HepG2 (cell line): ENCODE results near the gene RPL26. TPM values are rescaled to one million over a fixed set of nuclear protein-coding genes. Genes with fewer than 3 reads are reported as not detected.

Experiments
- CBX5 ChIP-seq: sonication (generic); formaldehyde crosslinking; IDR thresholded peaks from 2 replicates; pipeline ENCODE4 v1.4.0; 2020; ENCODE audit warnings: missing genetic modification reagents, borderline replicate concordance
- FIP1L1 ChIP-seq: fragments of 200-400 bp; formaldehyde crosslinking; IDR thresholded peaks from 2 replicates; pipeline ENCODE4 v1.6.1; 2018; ENCODE audit warnings: low read depth, mild to moderate bottlenecking, low read length, moderate library complexity, borderline replicate concordance; ENCODE audit not compliant: insufficient read depth
- FOXC1 ChIP-seq: sonication (generic); formaldehyde crosslinking; IDR thresholded peaks from 2 replicates; pipeline ENCODE4 v1.8.0; 2022; ENCODE audit warnings: mild to moderate bottlenecking, missing genetic modification reagents, borderline replicate concordance
- ISX ChIP-seq: sonication (generic); formaldehyde crosslinking; conservative IDR thresholded peaks from 2 replicates; pipeline ENCODE4 v1.5.0; 2020; ENCODE audit warnings: missing genetic modification reagents
- MTA3 ChIP-seq: sonication (generic); formaldehyde crosslinking; IDR thresholded peaks from 2 replicates; pipeline ENCODE4 v1.4.0; 2020; ENCODE audit warnings: missing genetic modification reagents
- PAXIP1 ChIP-seq: sonication (generic); formaldehyde crosslinking; conservative IDR thresholded peaks from 2 replicates; pipeline ENCODE4 v1.4.0; 2020; ENCODE audit warnings: mild to moderate bottlenecking, missing genetic modification reagents, moderate library complexity
- PRDM10 ChIP-seq: sonication (generic); formaldehyde crosslinking; IDR thresholded peaks from 2 replicates; pipeline ENCODE4 v1.4.0; 2020; ENCODE audit warnings: low read depth, missing genetic modification reagents
- SRSF4 ChIP-seq: fragments of 200-400 bp; formaldehyde crosslinking; IDR thresholded peaks from one replicate; pipeline ENCODE4 v1.6.1; 2018; ENCODE audit warnings: mild to moderate bottlenecking, low read depth, low read length, moderate library complexity; ENCODE audit not compliant: poor library complexity, severe bottlenecking
- TBX3 ChIP-seq: fragments of 450-650 bp; IDR thresholded peaks from 2 replicates; pipeline ENCODE4 v1.6.1; 2017; ENCODE audit warnings: antibody characterized with exemption, mild to moderate bottlenecking, inconsistent platforms, borderline replicate concordance
- ZBTB49 ChIP-seq: sonication (generic); formaldehyde crosslinking; IDR thresholded peaks from 2 replicates; pipeline ENCODE4 v1.4.0; 2020; ENCODE audit warnings: missing genetic modification reagents, borderline replicate concordance
- ZNF225 ChIP-seq: sonication (generic); formaldehyde crosslinking; IDR thresholded peaks from 2 replicates; pipeline ENCODE4 v1.4.0; 2020; ENCODE audit warnings: mild to moderate bottlenecking, missing genetic modification reagents
- ZNF343 ChIP-seq: sonication (generic); formaldehyde crosslinking; IDR thresholded peaks from 2 replicates; pipeline ENCODE4 v1.4.0; 2020; ENCODE audit warnings: mild to moderate bottlenecking, missing genetic modification reagents
- ZNF552 ChIP-seq: sonication (generic); formaldehyde crosslinking; IDR thresholded peaks from 2 replicates; pipeline ENCODE4 v1.9.0; 2022; ENCODE audit warnings: missing genetic modification reagents, mild to moderate bottlenecking, borderline replicate concordance
- ZUFSP ChIP-seq: sonication (generic); formaldehyde crosslinking; IDR thresholded peaks from 2 replicates; pipeline ENCODE4 v1.9.0; 2021; ENCODE audit warnings: missing genetic modification reagents, mild to moderate bottlenecking, borderline replicate concordance
- polyA plus RNA-seq, 8 experiments: library from polyadenylated mRNA; depleted of rRNA in 3 of 8; stranded (reverse) in 7 of 8; unstranded in 1 of 8; fragments of >200 nt; fragmentation: Illumina TruSeq in 4 of 8; extraction: Trizol in 4 of 8; gene quantifications; 2 replicates each; pipeline versions ENCODE4 v1.2.1 to v1.2.3, GENCODE V29; 2011 to 2016; ENCODE audit warnings: low read depth in 4 of 8, missing spikeins in 1 of 8, mixed read lengths in 1 of 8; ENCODE audit not compliant: insufficient read depth in 1 of 8
- total RNA-seq, 5 experiments: library from RNA; depleted of rRNA; stranded (reverse); fragments of >200 nt; fragmentation: Illumina TruSeq; extraction: Trizol; gene quantifications; 2 replicates each; pipeline ENCODE4 v1.2.3, GENCODE V29; 2016; ENCODE audit warnings: low read depth in 1 of 5

The RPL26 gene
- total and polyA plus RNA-seq, 2 of the 13 experiments (the other 11 are each of a cell fraction or from before 2014, with no cell fraction given), result 2,817 to 3,529 TPM

GRCh38 chr17:8383143-8383822, at the start of gene RPL26 (continued):
- TF ChIP-seq PRDM10 (peak; percentile 72; the same call in 1 of the 2 replicates), ISX (CRISPR knock-in tag) (0 out of 2 replicates have a peak, but pooled peaks have one; percentile 7), ZNF343 (CRISPR knock-in tag) (no peak; the same call in 1 of the 2 replicates), FIP1L1 (0 out of 2 replicates have a peak, but pooled peaks have one; percentile 43), TBX3 (peak; percentile 18; the same call in 1 of the 2 replicates), SRSF4 (no peak), FOXC1 (no peak; the same call in 1 of the 2 replicates), ZNF225 (CRISPR knock-in tag) (no peak), CBX5 (CRISPR knock-in tag) (no peak; the same call in 1 of the 2 replicates), MTA3 (CRISPR knock-in tag) (no peak), ZBTB49 (no peak), PAXIP1 (peak; percentile 6; the same call in 1 of the 2 replicates), ZNF552 (CRISPR knock-in tag) (no peak), ZUFSP (no peak)
